ENCODE measurements around the gene LRRC27.

DNA sequence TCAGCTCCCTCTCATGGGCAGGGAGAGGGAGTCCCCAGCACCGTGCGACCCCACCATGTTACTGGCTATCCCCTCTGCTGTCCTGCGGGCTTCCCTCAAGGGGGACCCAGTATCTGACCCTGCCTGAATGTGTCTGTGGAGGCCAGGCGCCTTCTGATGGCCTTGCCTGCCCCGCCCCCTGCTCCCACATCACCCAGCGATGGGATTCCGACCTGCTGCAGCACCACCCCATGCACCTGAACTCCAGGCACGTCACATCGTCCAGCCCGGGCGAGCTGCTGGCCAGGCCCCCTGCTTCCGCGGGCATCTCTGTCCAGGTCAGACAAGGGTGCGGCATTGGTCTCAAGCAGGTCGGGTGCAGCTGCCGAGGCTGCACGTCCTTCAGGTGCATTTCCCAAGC, 19.0 kb downstream of the LRRC27 start:
- TF ChIP-seq POLR2A (IDR thresholded peaks at IDR 0.05) (no peak), EP300 (IDR thresholded peaks at IDR 0.05) (no peak)
- TF ChIP-seq, protein P1, sequence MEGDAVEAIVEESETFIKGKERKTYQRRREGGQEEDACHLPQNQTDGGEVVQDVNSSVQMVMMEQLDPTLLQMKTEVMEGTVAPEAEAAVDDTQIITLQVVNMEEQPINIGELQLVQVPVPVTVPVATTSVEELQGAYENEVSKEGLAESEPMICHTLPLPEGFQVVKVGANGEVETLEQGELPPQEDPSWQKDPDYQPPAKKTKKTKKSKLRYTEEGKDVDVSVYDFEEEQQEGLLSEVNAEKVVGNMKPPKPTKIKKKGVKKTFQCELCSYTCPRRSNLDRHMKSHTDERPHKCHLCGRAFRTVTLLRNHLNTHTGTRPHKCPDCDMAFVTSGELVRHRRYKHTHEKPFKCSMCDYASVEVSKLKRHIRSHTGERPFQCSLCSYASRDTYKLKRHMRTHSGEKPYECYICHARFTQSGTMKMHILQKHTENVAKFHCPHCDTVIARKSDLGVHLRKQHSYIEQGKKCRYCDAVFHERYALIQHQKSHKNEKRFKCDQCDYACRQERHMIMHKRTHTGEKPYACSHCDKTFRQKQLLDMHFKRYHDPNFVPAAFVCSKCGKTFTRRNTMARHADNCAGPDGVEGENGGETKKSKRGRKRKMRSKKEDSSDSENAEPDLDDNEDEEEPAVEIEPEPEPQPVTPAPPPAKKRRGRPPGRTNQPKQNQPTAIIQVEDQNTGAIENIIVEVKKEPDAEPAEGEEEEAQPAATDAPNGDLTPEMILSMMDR (IDR thresholded peaks at IDR 0.05), result no peak
